ENCODE results near the gene HOXD11. TPM values are rescaled to one million over a fixed set of nuclear protein-coding genes. Genes with fewer than 3 reads are reported as not detected.

HOXD11 gene
- total and polyA plus RNA-seq, 2 of the 13 experiments (the other 11 are each of a cell fraction or from before 2014, with no cell fraction given), result not detected

GRCh38 chr2:176130957-176131847, 24.1 kb downstream of the HOXD11 start:
- no peak overlapping the region for H3K4me3 ChIP-seq (replicated peaks in 1 of 3; ENCODE audit: insufficient read depth in 1 of 3, low read depth in 2 of 3, low read length in 3 of 3)
- H3K4me2 ChIP-seq (ENCODE audit: low read depth, low read length), result no peak overlapping the region
- ATAC-seq (no peak), FAIRE-seq (no peak), DNase-seq (ENCODE audit: low spot score) (no peak)
- no peak for TF ChIP-seq TBL1XR1 (IDR thresholded peaks at IDR 0.05; ENCODE audit: borderline replicate concordance, low read length, partially characterized antibody)
- TF ChIP-seq HCFC1 (IDR thresholded peaks at IDR 0.05; ENCODE audit: low read depth, low read length), result no peak
- TF ChIP-seq SUZ12 (IDR thresholded peaks at IDR 0.05; ENCODE audit: low read depth, low read length), result no peak
- TF ChIP-seq SNAPC4 (CRISPR knock-in tag; IDR thresholded peaks at IDR 0.05), result no peak
- no peak for TF ChIP-seq ZNF276 (CRISPR knock-in tag; IDR thresholded peaks at IDR 0.05; ENCODE audit: low read depth)
- TF ChIP-seq SRY (CRISPR knock-in tag; IDR thresholded peaks at IDR 0.05), result no peak
- TF ChIP-seq ELF1 (CRISPR knock-in tag; IDR thresholded peaks at IDR 0.05), result no peak
- TF ChIP-seq, protein P1, sequence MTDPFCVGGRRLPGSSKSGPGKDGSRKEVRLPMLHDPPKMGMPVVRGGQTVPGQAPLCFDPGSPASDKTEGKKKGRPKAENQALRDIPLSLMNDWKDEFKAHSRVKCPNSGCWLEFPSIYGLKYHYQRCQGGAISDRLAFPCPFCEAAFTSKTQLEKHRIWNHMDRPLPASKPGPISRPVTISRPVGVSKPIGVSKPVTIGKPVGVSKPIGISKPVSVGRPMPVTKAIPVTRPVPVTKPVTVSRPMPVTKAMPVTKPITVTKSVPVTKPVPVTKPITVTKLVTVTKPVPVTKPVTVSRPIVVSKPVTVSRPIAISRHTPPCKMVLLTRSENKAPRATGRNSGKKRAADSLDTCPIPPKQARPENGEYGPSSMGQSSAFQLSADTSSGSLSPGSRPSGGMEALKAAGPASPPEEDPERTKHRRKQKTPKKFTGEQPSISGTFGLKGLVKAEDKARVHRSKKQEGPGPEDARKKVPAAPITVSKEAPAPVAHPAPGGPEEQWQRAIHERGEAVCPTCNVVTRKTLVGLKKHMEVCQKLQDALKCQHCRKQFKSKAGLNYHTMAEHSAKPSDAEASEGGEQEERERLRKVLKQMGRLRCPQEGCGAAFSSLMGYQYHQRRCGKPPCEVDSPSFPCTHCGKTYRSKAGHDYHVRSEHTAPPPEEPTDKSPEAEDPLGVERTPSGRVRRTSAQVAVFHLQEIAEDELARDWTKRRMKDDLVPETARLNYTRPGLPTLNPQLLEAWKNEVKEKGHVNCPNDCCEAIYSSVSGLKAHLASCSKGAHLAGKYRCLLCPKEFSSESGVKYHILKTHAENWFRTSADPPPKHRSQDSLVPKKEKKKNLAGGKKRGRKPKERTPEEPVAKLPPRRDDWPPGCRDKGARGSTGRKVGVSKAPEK (CRISPR knock-in tag; IDR thresholded peaks at IDR 0.05; ENCODE audit: borderline replicate concordance), result no peak
- no peak overlapping the region for H3K9ac ChIP-seq (ENCODE audit: insufficient read depth, low read depth, low read length)
- H3K36me3 ChIP-seq (replicated peaks in 1 of 2; ENCODE audit: control insufficient read depth in 1 of 2, insufficient read depth in 2 of 2, low read length in 2 of 2), result no peaks in the 10 kb centered on the region
- BruUV-seq (replicated peaks), result no TSS peak
- intact Hi-C loops (cut with micrococcal nuclease; ENCODE audit: unreplicated experiment) (no loop called here), in situ Hi-C loops (cut with HindIII; ENCODE audit: extremely low pct_ligation_motif_present, low pct_unique_long_range_greater_than_20kb) (no loop called here)
- ChIA-PET POLR2A (no interaction called here), CTCF (ENCODE audit: low intra/inter-chr PET ratio, low total read pairs) (no interaction called here)
- H4K20me1 ChIP-seq (ENCODE audit: insufficient read depth, low read length), result no peaks in the 10 kb centered on the region
- H2AFZ ChIP-seq (ENCODE audit: low read length), result no peak overlapping the region
- H3K79me2 ChIP-seq (ENCODE audit: insufficient read depth, low read length), result no peaks in the 10 kb centered on the region
- peaks cover 10 to 81% of the 10 kb centered on the region in 2 experiments for H3K27me3 ChIP-seq (ENCODE audit: control insufficient read depth in 1 of 2, insufficient read depth in 2 of 2, low read length in 2 of 2)
- no peaks in the 10 kb centered on the region for H3K9me3 ChIP-seq (ENCODE audit: low read length)
- H3K4me1 ChIP-seq (ENCODE audit: insufficient read depth, low read length), result no peaks in the 10 kb centered on the region
- no peak overlapping the region for H3K27ac ChIP-seq (ENCODE audit: extremely low read length, insufficient read depth, low read length)
- WGBS (ENCODE audit: low lambda C conversion rate), result 12% methylated on average over 15 of the region's 15 CpGs
